HG02970 (cell line): ENCODE results near the gene CENPL.
A peak's percentile ranks its signal among the peaks of the same experiment; 100 is the strongest.
"Not testable (repeated sequence)": the region's sequence is repeated elsewhere in the genome, so short reads cannot be mapped to it uniquely, and the experiment has no call there.

ENCODE experiments used
- ATAC-seq: cut with Tn5 transposase; IDR thresholded peaks from one replicate; pipeline ENCODE4 v1.9.1; 2021; ENCODE audit warnings: mild to moderate bottlenecking, moderate library complexity, moderate number of reproducible peaks; ENCODE audit not compliant: unreplicated experiment, low FRiP score

CENPL gene, protein sequence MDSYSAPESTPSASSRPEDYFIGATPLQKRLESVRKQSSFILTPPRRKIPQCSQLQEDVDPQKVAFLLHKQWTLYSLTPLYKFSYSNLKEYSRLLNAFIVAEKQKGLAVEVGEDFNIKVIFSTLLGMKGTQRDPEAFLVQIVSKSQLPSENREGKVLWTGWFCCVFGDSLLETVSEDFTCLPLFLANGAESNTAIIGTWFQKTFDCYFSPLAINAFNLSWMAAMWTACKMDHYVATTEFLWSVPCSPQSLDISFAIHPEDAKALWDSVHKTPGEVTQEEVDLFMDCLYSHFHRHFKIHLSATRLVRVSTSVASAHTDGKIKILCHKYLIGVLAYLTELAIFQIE

DNA sequence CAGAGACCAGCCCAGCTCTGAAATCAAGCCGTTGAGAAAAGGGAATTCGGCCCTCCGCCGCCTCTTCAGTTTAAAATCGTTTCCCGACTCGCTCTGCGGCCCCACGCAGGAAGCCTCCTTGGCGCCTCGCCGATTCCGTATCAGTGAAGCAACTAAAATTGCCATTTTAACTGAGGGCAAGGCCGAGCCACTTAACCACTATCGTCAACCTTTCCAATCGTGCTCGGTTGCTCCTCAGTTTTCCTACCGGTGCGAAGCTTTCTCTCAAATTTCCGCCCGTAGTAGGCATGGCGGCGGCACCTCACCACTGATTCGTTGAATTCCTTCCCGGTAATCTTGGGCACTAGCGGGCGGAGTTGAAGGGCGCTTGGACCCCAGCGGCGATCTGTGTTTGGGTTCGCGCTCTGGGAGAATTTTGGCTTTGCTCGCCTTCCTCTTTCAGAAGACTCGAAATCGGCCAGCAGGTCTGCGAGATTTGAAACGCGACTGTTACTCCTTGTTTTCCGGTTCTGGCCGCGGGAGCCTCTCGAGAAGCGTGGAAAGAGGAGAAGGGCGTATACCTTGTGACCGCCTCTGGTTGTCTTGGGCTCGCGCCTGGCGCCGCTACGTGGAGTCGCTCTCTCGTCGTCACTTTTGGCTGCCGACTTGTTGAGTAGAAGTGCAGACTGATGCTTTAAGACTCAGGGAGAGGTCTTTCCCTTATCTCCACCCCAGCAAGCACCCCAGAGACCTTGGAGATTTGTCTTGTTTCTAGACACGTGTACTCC, at the start of gene CENPL, which contains the start of gene DARS2:
Gene CENPL (minus strand): TSS at position 569 of the 767 bp plus-strand sequence. CDS start 13,584 bp downstream, outside the sequence.
Gene DARS2 (plus strand): TSS at position 359 of the 767 bp plus-strand sequence. CDS start 557 bp downstream, outside the sequence.
- peak; percentile 81 for ATAC-seq

DNA sequence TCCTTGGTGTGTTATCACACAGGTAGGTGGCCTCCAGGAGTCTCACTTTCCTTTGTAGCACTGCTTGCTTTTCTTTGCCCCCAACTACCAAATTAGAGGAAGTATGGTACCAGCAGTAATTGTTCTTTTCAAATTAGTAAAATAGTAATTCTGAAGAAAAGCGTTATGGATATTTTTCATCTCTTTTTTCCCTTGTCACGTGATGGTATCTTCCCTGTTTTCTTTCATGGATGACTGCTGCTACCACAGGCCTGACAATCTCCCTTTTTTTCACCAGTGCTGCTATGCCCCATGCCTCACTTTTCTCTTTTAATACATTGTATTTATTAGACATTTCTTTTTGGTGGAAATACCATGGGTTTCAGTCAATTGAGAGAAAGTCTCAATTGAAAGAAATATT, 46.8 kb upstream of the CENPL start:
- no peak for ATAC-seq

DNA sequence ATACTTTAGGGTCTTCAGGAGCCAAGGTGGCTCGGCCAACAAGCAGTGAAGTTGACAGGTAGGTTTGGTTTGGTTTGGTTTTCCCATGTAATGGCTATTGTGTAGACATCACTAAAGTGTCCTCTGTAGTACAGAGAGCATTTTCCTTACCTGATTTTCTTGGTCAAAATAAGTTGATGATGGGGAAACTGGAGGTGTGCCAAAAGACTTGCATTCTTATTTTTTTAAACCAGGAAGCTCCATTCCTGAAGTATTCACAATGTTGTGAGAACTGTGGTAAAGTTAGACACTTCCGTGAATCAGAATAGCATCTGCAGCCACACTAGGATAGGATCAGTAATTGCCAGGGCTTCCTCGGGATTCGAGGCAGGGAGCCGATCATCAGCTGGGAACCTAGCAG, 46.4 kb upstream of the CENPL start:
- no peak for ATAC-seq

DNA sequence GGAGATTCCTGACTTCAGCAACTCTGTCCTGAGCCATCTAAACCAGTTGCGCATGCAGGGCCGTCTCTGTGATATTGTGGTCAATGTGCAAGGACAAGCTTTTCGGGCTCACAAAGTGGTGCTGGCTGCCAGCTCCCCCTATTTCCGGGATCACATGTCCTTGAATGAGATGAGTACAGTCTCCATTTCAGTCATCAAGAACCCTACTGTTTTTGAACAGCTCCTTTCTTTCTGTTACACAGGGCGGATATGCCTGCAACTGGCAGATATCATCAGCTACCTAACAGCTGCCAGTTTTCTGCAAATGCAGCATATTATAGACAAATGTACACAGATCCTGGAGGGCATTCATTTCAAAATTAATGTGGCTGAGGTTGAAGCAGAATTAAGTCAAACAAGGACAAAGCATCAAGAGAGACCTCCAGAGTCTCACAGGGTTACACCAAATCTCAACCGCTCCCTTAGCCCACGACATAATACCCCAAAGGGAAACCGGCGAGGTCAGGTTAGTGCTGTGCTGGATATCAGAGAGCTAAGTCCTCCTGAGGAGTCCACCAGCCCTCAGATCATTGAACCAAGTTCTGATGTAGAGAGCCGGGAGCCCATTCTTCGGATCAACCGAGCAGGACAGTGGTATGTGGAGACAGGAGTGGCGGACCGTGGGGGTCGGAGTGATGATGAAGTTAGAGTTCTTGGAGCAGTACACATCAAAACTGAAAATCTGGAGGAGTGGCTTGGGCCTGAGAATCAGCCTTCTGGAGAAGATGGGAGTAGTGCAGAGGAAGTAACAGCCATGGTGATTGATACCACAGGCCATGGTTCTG, 45.8 kb upstream of the CENPL start:
- ATAC-seq, result no peak

DNA sequence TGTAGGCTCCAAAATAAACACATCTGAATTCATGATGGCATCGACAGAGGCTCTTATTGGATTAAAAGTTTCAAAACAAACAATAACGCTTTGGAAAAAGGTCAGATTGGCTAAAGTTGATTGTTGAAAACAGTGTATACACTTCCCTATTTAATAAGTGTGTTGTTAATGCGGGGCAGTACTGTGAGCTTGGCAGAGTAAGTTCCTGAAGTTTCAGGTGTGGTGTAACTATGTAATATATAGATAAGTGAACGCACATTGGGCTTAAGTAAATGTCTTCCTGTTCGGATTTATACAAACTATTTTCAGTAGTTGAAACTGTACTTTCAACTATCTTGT, 44.3 kb upstream of the CENPL start:
- no peak for ATAC-seq

DNA sequence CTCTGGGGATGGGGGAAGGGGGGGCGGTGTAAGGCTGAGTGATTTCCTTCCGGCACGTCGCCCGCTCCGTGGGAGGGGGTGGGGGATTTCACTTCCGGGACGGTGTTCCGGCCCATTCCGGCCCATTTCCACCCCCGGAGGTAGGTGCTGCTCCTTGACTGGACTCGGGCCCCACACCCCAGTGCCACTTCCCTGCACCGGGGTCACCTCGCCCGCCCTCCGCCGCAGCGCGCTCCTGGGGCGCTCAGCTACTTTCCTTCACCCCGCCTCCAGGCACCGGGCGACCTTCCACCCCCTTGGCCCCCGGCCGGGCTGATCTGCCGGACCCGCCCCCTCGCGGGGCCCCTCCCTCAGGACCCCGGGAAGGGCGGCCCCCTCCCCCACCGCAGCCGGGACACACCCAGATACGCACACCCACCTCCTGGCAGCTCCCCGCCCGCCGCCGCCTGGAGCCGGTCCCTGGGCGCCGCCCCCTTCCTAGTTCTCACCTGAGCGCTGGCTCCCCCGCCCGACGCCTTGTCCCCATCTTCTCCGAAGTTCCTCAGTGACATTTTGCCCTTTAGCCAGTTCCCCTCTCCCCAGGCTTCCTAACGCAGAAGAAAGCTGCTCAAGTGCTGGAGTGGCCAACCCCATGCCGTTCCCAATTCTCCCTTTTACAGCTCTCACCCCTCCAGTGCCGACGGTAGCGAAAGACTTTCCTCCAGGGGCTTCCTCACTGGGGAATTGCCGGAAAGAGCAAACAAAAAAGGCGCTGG, 43.8 kb upstream of the CENPL start, which contains the start of gene ZBTB37:
Gene ZBTB37 (plus strand): TSS at position 115 of the 755 bp plus-strand sequence. CDS start 1,846 bp downstream, outside the sequence.
- peak; percentile 54 for ATAC-seq

DNA sequence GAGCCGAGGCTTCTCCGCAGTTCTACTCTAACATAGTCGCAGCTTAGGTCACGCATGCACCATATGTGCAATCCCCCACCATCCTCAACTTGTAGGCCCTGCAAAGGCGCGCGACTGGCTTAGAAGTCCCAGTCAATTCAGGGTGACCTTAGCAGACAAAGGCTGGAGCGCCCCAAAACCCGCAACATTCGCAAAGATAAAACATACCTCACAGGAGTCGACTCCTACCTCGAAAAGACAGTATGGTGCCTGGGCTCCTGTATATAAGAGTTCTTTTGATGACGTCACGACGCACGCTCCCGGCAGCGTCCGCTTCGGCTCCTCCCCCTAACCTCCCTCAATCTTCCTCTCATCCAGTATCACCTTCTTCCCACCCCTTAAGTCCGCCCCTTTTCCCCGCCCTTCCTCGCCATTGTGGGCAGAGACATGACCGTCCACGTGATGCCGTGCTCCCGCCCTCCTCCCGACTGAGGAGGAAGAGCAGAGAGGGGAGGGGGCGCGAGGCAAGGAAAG, 43.1 kb upstream of the CENPL start, which contains the start of gene GAS5:
Gene GAS5 (minus strand): TSS at position 237 of the 513 bp plus-strand sequence.
- peak; percentile 66 for ATAC-seq

DNA sequence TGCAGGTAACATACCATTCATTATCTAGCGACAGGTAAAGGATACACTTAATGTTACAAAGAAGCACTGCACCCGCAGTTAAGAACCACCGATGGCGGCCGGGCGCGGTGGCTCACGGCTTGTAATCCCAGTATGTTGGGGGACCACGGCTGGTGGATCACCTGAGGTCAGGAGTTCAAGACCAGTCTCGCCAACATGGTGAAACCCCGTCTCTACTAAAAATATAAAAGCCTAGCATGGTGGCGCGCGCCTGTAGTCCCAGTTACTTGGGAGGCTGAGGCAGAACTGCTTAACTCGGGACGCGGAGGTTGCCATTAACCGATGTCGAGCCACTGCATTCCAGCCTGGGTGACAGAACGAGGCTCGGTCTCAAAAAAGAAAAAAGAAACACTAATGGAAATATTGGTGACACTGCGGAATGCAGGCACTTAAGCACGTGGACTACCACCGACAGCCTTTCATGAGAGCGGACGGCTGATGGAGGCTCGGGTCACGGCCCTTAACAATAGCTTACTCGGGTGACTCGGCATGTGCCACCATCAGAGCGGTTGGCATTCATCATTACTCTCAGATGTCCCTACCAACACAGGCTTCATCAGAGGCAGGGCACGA, 42.6 kb upstream of the CENPL start:
- ATAC-seq, result no peak

DNA sequence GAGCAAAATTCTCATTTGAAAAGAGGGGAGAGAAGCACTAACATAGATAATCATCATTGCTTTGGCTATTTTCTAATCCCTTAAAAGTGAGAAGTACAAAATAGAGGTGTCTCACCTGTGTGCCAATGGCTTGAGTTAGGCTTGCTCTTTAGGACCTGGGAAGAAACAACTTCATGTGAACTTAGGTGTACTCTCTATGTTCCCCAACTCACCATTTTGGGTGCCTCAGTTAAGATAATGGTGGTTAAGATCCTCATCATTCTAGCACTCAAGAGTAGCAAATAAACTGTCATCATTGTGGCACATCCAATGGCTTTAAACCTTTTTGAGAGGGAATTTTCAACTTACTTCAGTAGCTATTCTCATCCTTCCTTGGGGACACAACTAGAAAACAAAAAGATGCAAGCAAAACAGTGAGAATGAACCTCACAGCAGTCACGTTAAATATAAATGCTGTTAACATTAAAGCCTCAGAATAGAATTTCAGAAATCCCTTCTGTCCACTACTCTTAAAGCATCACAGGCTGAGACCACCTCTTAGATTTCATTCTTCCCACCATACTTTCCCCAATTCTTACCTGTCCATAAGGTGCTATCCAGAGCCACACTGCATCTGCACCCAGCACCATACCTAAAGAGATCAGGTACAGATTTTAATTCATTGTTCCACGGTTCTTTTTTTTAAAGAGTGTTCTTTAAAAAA, 41.9 kb upstream of the CENPL start:
- no peak for ATAC-seq

DNA sequence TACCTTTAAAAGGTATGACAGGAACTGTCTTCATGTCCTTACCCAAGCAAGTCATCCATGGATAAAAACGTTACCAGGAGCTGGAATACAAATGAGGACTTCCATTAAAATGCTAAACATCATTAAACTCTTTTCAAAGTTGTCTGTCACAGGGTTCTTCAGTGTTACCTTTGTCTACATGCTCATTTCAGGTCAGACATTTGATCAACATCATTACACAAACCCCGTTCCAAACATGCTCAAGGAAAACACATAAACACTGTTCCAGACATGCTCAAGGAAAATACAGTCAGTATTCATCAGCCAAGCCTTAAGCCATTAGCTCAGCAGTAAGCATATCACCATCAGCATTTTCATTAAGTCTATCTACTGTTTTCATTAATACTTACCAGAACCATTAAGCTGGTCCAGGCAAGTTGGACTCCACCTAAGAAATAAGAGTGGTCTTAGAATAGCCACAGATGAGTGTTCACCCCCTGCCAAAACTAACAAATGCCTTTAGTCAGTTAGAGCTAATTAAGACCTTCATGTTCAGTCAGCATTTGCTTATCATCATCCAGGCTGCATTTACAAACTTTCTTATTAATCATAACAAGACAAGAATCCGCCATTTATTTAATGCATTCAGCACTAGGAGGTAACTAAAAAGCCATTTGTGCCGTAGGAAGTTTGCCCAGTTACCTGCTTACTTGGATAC, 40.9 kb upstream of the CENPL start:
- ATAC-seq, result no peak

DNA sequence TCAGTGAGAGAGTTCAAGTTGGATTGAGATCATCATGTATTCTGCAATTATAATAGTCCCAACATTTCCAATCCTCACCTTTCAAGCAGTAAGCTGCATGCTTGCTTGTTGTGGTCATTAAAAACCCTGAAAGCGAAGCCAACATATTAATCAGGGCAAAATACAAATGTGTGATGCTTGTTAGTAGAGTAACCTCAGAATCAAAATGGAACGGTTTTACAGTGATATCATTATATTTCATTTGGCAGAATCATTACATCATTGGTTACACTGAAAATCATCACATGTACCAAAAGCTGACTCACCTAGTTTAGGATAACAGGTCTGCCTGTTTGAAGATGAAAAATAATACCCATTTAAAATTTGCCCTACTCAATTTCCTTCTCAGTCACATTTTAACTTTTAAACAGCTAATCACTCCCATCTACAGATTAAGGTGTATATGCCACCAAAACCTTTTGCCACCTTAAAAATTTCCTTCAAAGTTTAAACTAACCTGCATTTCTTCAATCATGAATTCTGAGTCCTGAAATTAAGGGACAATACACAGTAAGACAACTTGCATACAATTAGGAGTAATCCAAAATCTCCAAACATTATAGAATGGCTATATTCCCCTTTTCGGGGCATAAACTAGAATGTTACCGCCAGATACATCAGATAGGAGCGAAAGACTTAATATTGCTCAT, 39.6 kb upstream of the CENPL start:
- no peak for ATAC-seq

DNA sequence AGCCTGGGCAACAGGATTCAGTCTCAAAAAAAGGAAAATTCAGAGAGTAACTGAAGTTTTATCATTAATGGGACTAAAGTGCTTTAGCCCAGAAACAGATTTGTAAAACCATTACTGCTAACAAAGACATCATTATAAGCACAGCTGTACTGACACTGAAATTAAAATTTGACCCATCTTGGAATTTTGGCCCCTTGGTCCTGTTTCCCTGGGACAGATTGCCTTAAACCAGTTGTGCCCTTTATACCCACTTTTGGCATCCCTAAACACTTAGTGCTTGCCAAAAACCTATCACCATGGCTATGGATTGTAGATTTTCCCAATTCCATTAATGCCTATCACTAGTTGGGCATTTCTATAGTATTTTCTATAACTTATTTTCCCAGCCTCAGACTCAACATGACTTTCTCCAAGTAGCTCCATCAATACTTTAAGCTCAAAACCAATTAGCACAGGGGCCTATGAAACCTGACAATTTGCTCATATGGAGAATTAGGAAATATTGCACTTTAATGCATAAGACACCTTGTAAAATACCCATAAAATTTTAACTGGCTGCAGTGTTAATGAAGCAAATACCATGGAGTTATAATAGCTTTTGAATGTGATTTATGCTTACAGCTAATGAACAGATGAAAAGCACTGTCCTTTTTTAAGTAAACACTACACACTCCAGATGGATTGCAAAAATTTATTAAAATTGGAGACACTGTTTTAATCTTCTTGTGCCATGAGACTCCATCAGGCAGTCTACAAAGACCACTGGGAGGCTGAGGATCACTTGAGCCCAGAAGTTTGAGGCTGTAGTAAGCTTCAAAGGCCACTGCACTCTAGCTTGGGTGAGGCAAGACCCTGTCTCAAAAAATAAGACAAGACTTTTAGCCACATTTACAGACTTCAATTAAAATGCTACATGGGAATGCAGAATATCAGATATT, 38.8 kb upstream of the CENPL start:
- ATAC-seq, result no peak

DNA sequence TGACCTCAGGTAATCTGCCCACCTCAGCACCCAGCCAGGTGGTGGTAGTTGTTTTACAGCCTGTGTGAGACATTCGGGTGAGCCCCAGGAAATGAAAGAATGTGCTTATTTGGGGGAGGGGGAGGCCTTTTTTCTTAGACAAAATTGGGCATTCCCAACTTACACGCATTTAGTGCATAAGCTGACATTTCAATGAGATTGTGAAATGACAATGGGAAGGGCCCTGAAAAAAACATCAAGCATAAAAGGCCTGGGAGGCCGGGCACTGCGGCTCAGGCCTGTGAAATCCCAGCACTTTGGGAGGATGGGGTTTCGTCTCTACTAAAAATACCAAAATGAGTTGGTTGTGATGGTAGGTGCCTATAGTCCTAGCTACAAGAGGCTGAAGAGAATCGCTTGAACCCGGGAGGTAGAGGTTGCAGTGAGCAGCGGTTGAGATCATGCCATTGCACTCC, 38.1 kb upstream of the CENPL start:
- no peak for ATAC-seq

DNA sequence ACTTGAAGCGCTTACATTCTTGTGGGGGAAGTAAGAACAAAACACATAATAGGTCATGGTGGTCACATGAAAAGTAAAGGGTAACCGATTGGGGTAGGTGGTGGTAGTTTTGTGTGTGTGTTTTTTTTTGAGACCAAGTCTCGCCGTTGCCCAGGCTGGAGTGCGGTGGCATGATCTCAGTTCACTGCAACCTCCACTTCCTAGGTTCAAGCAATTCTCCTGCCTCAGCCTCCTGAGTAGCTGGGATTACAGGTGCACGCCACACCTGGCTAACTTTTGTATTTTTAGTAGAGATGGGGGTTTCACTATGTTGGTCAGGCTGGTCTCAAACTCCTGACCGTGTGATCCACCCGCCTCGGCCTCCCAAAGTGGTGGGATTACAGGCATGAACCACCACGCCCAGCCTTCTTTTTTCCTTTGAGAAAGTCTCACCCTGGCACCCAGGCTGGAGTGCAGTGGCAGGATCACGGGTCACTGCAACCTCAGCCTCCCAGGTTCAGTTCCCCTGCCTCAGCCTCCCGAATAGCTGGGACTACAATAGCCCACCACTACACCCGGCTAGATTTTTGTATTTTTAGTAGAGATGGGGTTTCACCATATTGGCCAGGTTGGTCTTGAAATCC, 37.6 kb upstream of the CENPL start:
- ATAC-seq, result not testable (repeated sequence)

DNA sequence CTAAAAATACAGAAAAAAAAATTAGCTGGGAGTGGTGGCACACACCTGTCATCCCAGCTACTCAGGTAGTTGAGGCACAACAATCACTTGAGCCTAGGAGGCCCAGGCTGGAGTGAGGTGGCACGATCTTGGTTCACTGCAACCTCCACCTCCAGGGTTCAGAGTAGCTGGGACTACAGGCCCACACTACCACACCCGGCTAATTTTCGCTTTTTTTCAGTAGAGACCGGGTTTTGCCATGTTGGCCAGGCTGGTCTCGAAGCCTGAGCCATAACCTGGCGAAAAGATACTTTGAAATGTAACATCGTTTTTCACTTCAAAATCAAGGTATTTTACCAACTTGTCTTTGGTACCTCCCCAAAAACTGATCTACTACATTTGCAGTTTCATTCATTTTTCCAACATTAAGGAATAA, 37.1 kb upstream of the CENPL start:
- no peak for ATAC-seq

DNA sequence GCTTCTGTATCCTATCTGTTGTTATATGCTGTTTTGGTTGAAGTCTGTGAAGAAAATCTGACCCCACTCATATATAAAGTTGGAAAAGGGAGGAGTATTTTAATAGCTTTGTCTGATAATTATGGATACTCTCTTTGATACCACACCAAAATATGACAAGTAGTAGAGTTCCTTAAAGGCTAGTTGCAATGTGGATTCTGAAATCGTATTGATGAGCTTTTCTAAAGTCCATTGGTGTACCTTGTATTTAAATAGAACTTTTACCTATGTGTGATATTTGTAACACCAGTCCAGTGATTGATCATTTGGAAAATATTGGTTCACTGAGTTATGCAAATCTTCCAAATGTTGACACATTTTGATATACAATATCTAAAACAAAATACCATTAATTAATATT, 35.4 kb upstream of the CENPL start:
- no peak for ATAC-seq
